Activated CD4-positive, alpha-beta T cell treated with anti-CD3 and anti-CD28 coated beads, Interleukin-2, Interleukin-4, amounts not matched to agents 100 ng/mL and 50 ng/mL, durations not matched to agents 16 hours and 8 hours (primary cell): Measurements from ENCODE around the gene UBXN1.

Experiments used
- DNase-seq: peaks from one replicate; pipeline ENCODE4 v3.0.0-alpha.2; 2020; ENCODE audit warnings: low spot score

The UBXN1 gene

GRCh38 chr11:62645946-62646824 lies 32.7 kb downstream of the UBXN1 start, which contains the start of gene GANAB:
Gene GANAB, minus strand, starts transcription at chr11:62646613. Its CDS starts 14 bp downstream, at chr11:62646599.
- DNase-seq: peak; percentile 99

- DNase-seq: no peak
Observed at GRCh38 chr11:62645671-62645945, 33.3 kb downstream of the UBXN1 start.

- no peak for DNase-seq
Observed at GRCh38 chr11:62644220-62644619, 34.7 kb downstream of the UBXN1 start.

- no peak for DNase-seq
Observed at GRCh38 chr11:62632492-62632891, 46.4 kb downstream of the UBXN1 start.

GRCh38 chr11:62627713-62628112 lies 51.2 kb downstream of the UBXN1 start:
- no peak for DNase-seq
